GM23338 (cell line): ENCODE results near the gene CD63. TPM values are rescaled to one million over a fixed set of nuclear protein-coding genes. Genes with fewer than 3 reads are reported as not detected.

Source experiments
- ATAC-seq: fragments of 200-7000 bp; cut with Tn5 transposase; 3 replicates; pipeline ENCODE4 v1.9.1; 2020
- DNase-seq: peaks from one replicate; pipeline ENCODE4 v3.0.0-alpha.2; 2015; ENCODE audit warnings: low spot score
- H2AFZ ChIP-seq: fragments of 200-600 bp; sonication (generic); 2 replicates; pipeline ENCODE4 v1.8.0; 2016; ENCODE audit warnings: antibody characterized with exemption, mild to moderate bottlenecking, moderate library complexity
- H3F3A ChIP-seq: fragments of 200-600 bp; sonication (generic); replicated peaks from 2 replicates; pipeline ENCODE4 v1.8.0; 2017; ENCODE audit warnings: antibody characterized with exemption, mixed run types, low read depth
- H3K27ac ChIP-seq: fragments of 200-600 bp; sonication (generic); 2 replicates; pipeline ENCODE4 v1.6.1; 2016; ENCODE audit warnings: low read depth
- H3K27me3 ChIP-seq: fragments of 200-600 bp; sonication (generic); 2 replicates; pipeline ENCODE4 v1.8.0; 2016; ENCODE audit warnings: mild to moderate bottlenecking, mixed run types, moderate library complexity; ENCODE audit not compliant: insufficient read depth
- H3K36me3 ChIP-seq: fragments of 200-600 bp; sonication (generic); 2 replicates; pipeline ENCODE4 v1.8.0; 2016; ENCODE audit warnings: mild to moderate bottlenecking; ENCODE audit not compliant: insufficient read depth
- H3K4me1 ChIP-seq: fragments of 200-600 bp; sonication (generic); 2 replicates; pipeline ENCODE4 v1.8.0; 2016; ENCODE audit warnings: mild to moderate bottlenecking, moderate library complexity; ENCODE audit not compliant: insufficient read depth
- H3K4me2 ChIP-seq: fragments of 200-600 bp; sonication (generic); 2 replicates; pipeline ENCODE4 v1.7.1; 2017; ENCODE audit warnings: mixed run types
- H3K4me3 ChIP-seq: fragments of 200-600 bp; sonication (generic); 2 replicates; pipeline ENCODE4 v1.6.1; 2016; ENCODE audit warnings: mixed run types
- H3K79me2 ChIP-seq: fragments of 200-600 bp; sonication (generic); replicated peaks from 2 replicates; pipeline ENCODE4 v1.8.0; 2017; ENCODE audit warnings: mild to moderate bottlenecking; ENCODE audit not compliant: insufficient read depth
- H3K9me2 ChIP-seq: fragments of 200-600 bp; sonication (generic); 2 replicates; pipeline ENCODE4 v1.8.0; 2017; ENCODE audit not compliant: insufficient read depth
- H4K20me1 ChIP-seq: fragments of 200-600 bp; sonication (generic); replicated peaks from 2 replicates; pipeline ENCODE4 v1.8.0; 2017; ENCODE audit warnings: mild to moderate bottlenecking; ENCODE audit not compliant: insufficient read depth
- H3K27ac Mint-ChIP-seq: 2 replicates; pipeline ENCODE4 v1.8.0; 2020; ENCODE audit warnings: inconsistent platforms, mild to moderate bottlenecking, moderate library complexity, mixed read lengths
- H3K27me3 Mint-ChIP-seq: 3 replicates; pipeline ENCODE4 v1.8.0; 2022; ENCODE audit warnings: low read depth, mild to moderate bottlenecking, moderate library complexity, mixed read lengths, inconsistent platforms; ENCODE audit not compliant: insufficient read depth, poor library complexity
- H3K36me3 Mint-ChIP-seq: 3 replicates; pipeline ENCODE4 v1.8.0; 2021; ENCODE audit warnings: low read depth, mild to moderate bottlenecking, inconsistent platforms, moderate library complexity, mixed read lengths
- H3K4me1 Mint-ChIP-seq: 3 replicates; pipeline ENCODE4 v1.8.0; 2020; ENCODE audit warnings: mild to moderate bottlenecking, inconsistent platforms, mixed read lengths
- H3K4me3 Mint-ChIP-seq: 3 replicates; pipeline ENCODE4 v1.8.0; 2021; ENCODE audit warnings: moderate library complexity, mild to moderate bottlenecking, inconsistent platforms, mixed read lengths
- H3K9me3 Mint-ChIP-seq: 3 replicates; pipeline ENCODE4 v1.8.0; 2020; ENCODE audit warnings: moderate library complexity, mild to moderate bottlenecking, inconsistent platforms, mixed read lengths
- CREB1 ChIP-seq: fragments of 250-450 bp; sonication (Bioruptor Pico); IDR thresholded peaks from 2 replicates; pipeline ENCODE4 v1.5.0; 2020; ENCODE audit warnings: low read depth, mild to moderate bottlenecking, moderate library complexity
- EZH2 ChIP-seq: fragments of 200-600 bp; sonication (generic); IDR thresholded peaks from one replicate; pipeline ENCODE4 v1.8.0; 2017; ENCODE audit warnings: antibody characterized with exemption, mild to moderate bottlenecking, low read depth; ENCODE audit not compliant: unreplicated experiment
- EZH2phosphoT487 ChIP-seq: fragments of 200-600 bp; sonication (generic); IDR thresholded peaks from one replicate; pipeline ENCODE4 v1.8.1; 2018; ENCODE audit warnings: antibody characterized with exemption; ENCODE audit not compliant: unreplicated experiment
- JUNB ChIP-seq: IDR thresholded peaks from one replicate; pipeline ENCODE4 v1.6.1; 2016; ENCODE audit warnings: antibody characterized with exemption; ENCODE audit not compliant: unreplicated experiment
- NANOG ChIP-seq: IDR thresholded peaks from 2 replicates; pipeline ENCODE4 v1.6.1; 2016; ENCODE audit warnings: antibody characterized with exemption, borderline replicate concordance
- STAT1 ChIP-seq: IDR thresholded peaks from one replicate; pipeline ENCODE4 v1.6.1; 2016; ENCODE audit warnings: antibody characterized with exemption; ENCODE audit not compliant: unreplicated experiment
- ZNF114 ChIP-seq: fragments of 250-450 bp; sonication (Bioruptor Pico); IDR thresholded peaks from 2 replicates; pipeline ENCODE4 v1.5.0; 2020; ENCODE audit warnings: mild to moderate bottlenecking, moderate library complexity
- ZNF331 ChIP-seq: fragments of 250-450 bp; sonication (Bioruptor Pico); IDR thresholded peaks from 2 replicates; pipeline ENCODE4 v1.5.0; 2020; ENCODE audit warnings: low read depth, mild to moderate bottlenecking, moderate library complexity
- polyA plus RNA-seq: library from polyadenylated mRNA; unstranded; fragments of >200 nt; fragmentation: Nextera tagmentation; extraction: Ambion mirVana; gene quantifications from 2 replicates; pipeline ENCODE4 v1.2.1, GENCODE V29; 2016
- total RNA-seq: library from RNA; depleted of rRNA; stranded (reverse); fragments of >200 nt; shearing (Covaris generic); gene quantifications from 2 replicates; pipeline ENCODE4 v1.2.3, GENCODE V29; 2014
- TF ChIP-seq, protein P1 (sequence below), 2 experiments: fragments of 200-600 bp in 1 of 2; sonication (generic) in 1 of 2; conservative IDR thresholded peaks; 2 replicates each; pipeline versions ENCODE4 v1.5.1 to v1.6.1; 2016 to 2017; ENCODE audit warnings: antibody characterized with exemption in 2 of 2, low read depth in 2 of 2, mild to moderate bottlenecking in 2 of 2, moderate library complexity in 1 of 2
- TF ChIP-seq, protein P2 (sequence below): IDR thresholded peaks from 2 replicates; pipeline ENCODE4 v1.6.1; 2016; ENCODE audit warnings: antibody characterized with exemption
- TF ChIP-seq, protein P3 (sequence below): fragments of 250-450 bp; sonication (Bioruptor Pico); IDR thresholded peaks from 2 replicates; pipeline ENCODE4 v1.5.0; 2020; ENCODE audit warnings: mild to moderate bottlenecking, moderate library complexity

Gene CD63
- total and polyA plus RNA-seq, 2 experiments from 2014 or later, result 294 to 685 TPM

DNA sequence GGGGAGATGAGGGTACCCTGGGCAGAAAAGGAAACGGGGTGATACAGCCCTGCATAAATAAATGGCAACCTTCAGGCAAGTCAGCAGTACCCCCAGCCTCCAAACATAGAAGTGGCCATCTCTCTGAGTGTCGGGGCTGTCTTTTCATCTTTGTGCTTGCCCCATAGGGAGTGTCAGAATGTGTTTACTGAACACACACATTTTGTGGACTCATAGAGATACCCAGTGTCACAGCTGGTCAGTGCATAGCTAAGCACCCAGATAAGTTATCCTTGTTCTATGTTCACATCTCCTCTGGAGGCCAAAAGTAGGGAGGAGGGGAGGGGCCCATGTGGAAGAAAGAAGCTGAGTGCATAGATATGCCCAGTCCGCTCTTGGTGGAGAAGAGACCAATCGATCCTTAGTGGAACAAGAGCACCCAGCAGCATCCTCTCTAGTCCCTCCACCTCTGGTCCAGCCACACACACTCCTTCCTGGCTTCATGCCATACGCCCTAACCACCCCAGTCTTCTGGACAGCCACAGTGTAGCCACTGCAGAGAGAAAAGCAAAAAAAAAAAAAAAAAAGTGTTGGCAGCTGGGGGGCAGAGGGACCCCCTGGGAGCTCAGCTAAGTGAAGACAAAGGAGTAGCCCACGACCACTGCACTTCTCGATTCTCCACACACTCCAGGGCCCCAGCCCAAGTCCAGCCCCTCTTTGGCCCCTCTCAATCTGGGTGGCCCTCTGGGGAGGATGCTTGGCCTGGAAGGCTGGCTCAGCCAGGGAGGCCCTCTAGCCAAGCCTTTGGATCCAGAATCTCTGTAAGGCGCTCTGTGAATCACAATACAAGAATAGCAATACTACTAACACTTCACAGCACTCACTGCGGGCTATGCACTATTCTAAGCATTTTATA lies 23.7 kb downstream of the CD63 start (continued):
- TF ChIP-seq, protein P1, sequence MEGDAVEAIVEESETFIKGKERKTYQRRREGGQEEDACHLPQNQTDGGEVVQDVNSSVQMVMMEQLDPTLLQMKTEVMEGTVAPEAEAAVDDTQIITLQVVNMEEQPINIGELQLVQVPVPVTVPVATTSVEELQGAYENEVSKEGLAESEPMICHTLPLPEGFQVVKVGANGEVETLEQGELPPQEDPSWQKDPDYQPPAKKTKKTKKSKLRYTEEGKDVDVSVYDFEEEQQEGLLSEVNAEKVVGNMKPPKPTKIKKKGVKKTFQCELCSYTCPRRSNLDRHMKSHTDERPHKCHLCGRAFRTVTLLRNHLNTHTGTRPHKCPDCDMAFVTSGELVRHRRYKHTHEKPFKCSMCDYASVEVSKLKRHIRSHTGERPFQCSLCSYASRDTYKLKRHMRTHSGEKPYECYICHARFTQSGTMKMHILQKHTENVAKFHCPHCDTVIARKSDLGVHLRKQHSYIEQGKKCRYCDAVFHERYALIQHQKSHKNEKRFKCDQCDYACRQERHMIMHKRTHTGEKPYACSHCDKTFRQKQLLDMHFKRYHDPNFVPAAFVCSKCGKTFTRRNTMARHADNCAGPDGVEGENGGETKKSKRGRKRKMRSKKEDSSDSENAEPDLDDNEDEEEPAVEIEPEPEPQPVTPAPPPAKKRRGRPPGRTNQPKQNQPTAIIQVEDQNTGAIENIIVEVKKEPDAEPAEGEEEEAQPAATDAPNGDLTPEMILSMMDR (conservative IDR thresholded peaks at IDR 0.05; ENCODE audit: low read depth in 2 of 2), result no peak
- no peak for TF ChIP-seq ZNF114 (CRISPR knock-in tag)
- TF ChIP-seq ZNF331 (CRISPR knock-in tag), result no peak
- TF ChIP-seq, protein P2, sequence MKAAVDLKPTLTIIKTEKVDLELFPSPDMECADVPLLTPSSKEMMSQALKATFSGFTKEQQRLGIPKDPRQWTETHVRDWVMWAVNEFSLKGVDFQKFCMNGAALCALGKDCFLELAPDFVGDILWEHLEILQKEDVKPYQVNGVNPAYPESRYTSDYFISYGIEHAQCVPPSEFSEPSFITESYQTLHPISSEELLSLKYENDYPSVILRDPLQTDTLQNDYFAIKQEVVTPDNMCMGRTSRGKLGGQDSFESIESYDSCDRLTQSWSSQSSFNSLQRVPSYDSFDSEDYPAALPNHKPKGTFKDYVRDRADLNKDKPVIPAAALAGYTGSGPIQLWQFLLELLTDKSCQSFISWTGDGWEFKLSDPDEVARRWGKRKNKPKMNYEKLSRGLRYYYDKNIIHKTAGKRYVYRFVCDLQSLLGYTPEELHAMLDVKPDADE, result no peak
- TF ChIP-seq NANOG, result no peak
- TF ChIP-seq EZH2, result no peak
- no peak for TF ChIP-seq STAT1

DNA sequence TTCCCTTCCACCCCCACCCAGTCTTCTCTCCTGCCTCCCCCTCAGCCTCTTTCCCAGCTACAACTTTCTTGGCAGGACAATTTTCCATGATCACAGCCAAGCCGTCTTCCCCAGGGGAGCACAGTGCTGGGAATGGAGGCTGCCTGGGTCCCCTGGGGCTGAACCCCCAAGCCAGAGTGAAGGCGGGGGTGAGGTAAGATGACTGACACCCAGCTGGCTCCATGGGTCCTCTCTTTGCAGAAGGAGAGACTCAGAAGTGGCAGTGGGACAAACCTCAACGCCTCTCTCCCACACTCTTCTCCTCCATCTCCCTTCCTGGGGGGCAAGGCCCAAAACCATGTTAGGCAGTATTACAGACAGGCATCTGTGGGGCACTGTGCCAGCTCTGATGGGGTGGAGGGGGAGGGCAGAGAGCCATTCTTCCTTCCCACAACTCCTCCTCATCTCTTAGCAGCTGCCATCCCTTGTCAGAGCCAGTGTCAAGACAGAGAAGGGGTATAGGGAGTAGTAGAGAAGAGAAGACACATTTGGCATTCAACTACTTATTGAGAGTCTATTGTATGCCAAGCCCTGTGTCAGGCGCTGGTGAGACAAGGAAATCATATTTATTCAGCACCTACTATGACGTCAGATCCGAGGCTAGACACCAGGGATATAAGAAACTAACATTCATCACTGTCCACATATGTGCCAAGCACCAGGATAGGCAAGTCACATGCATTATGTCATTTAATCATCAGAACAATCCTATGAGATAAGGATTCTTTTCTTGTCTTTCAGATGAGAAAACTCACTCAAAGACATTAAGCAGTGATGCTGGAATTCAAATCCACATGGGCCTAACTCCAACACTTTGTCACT lies 24.7 kb downstream of the CD63 start:
- ATAC-seq (no peak), DNase-seq (no peak)
- Histone ChIP-seq H3K27me3 (peaks cover 7% of the 10 kb centered on the region; the same call in 1 of the 2 replicates), H3K4me3 (no peak overlapping the region), H3K4me1 (peaks cover 19% of the 10 kb centered on the region), H2AFZ (no peak overlapping the region), H3K27ac (no peak overlapping the region), H3F3A (peaks cover 5% of the 10 kb centered on the region; the same call in 1 of the 2 replicates), H3K4me2 (no peak overlapping the region), H3K79me2 (peaks cover 28% of the 10 kb centered on the region), H3K9me2 (no peaks in the 10 kb centered on the region), H4K20me1 (peaks cover 3% of the 10 kb centered on the region; the same call in 1 of the 2 replicates), H3K36me3 (no peaks in the 10 kb centered on the region)
- Mint-ChIP-seq H3K27ac (no peak overlapping the region), H3K27me3 (peaks cover 23% of the 10 kb centered on the region), H3K9me3 (no peaks in the 10 kb centered on the region), H3K4me3 (no peak overlapping the region; the same call in 2 of the 3 replicates), H3K36me3 (peaks cover 7% of the 10 kb centered on the region; the same call in 1 of the 3 replicates), H3K4me1 (peaks cover 33% of the 10 kb centered on the region)
- TF ChIP-seq EZH2 (no peak), CREB1 (no peak), EZH2phosphoT487 (no peak), NANOG (no peak), JUNB (no peak), ZNF114 (CRISPR knock-in tag) (no peak)
- TF ChIP-seq, protein P2, result no peak
- TF ChIP-seq, protein P3, sequence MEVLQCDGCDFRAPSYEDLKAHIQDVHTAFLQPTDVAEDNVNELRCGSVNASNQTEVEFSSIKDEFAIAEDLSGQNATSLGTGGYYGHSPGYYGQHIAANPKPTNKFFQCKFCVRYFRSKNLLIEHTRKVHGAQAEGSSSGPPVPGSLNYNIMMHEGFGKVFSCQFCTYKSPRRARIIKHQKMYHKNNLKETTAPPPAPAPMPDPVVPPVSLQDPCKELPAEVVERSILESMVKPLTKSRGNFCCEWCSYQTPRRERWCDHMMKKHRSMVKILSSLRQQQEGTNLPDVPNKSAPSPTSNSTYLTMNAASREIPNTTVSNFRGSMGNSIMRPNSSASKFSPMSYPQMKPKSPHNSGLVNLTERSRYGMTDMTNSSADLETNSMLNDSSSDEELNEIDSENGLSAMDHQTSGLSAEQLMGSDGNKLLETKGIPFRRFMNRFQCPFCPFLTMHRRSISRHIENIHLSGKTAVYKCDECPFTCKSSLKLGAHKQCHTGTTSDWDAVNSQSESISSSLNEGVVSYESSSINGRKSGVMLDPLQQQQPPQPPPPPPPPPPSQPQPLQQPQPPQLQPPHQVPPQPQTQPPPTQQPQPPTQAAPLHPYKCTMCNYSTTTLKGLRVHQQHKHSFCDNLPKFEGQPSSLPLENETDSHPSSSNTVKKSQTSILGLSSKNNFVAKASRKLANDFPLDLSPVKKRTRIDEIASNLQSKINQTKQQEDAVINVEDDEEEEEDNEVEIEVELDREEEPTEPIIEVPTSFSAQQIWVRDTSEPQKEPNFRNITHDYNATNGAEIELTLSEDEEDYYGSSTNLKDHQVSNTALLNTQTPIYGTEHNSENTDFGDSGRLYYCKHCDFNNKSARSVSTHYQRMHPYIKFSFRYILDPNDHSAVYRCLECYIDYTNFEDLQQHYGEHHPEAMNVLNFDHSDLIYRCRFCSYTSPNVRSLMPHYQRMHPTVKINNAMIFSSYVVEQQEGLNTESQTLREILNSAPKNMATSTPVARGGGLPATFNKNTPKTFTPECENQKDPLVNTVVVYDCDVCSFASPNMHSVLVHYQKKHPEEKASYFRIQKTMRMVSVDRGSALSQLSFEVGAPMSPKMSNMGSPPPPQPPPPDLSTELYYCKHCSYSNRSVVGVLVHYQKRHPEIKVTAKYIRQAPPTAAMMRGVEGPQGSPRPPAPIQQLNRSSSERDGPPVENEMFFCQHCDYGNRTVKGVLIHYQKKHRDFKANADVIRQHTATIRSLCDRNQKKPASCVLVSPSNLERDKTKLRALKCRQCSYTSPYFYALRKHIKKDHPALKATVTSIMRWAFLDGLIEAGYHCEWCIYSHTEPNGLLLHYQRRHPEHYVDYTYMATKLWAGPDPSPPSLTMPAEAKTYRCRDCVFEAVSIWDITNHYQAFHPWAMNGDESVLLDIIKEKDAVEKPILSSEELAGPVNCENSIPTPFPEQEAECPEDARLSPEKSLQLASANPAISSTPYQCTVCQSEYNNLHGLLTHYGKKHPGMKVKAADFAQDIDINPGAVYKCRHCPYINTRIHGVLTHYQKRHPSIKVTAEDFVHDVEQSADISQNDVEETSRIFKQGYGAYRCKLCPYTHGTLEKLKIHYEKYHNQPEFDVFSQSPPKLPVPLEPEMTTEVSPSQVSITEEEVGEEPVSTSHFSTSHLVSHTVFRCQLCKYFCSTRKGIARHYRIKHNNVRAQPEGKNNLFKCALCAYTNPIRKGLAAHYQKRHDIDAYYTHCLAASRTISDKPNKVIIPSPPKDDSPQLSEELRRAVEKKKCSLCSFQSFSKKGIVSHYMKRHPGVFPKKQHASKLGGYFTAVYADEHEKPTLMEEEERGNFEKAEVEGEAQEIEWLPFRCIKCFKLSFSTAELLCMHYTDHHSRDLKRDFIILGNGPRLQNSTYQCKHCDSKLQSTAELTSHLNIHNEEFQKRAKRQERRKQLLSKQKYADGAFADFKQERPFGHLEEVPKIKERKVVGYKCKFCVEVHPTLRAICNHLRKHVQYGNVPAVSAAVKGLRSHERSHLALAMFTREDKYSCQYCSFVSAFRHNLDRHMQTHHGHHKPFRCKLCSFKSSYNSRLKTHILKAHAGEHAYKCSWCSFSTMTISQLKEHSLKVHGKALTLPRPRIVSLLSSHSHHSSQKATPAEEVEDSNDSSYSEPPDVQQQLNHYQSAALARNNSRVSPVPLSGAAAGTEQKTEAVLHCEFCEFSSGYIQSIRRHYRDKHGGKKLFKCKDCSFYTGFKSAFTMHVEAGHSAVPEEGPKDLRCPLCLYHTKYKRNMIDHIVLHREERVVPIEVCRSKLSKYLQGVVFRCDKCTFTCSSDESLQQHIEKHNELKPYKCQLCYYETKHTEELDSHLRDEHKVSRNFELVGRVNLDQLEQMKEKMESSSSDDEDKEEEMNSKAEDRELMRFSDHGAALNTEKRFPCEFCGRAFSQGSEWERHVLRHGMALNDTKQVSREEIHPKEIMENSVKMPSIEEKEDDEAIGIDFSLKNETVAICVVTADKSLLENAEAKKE (CRISPR knock-in tag), result no peak
